ENCODE results near the gene SOD3.

SOD3 gene

GRCh38 chr4:24805067-24805466 lies 9.7 kb downstream of the SOD3 start:
- DNase-seq = no peak

GRCh38 chr4:24805566-24805965 lies 10.2 kb downstream of the SOD3 start:
- DNase-seq = no peak

GRCh38 chr4:24806206-24806990 lies 11.0 kb downstream of the SOD3 start:
- DNase-seq = no peak

GRCh38 chr4:24807611-24808010 lies 12.2 kb downstream of the SOD3 start:
- DNase-seq = no peak

GRCh38 chr4:24808261-24808660 lies 12.9 kb downstream of the SOD3 start:
- DNase-seq = no peak

GRCh38 chr4:24808955-24809354 lies 13.6 kb downstream of the SOD3 start:
- DNase-seq = no peak

GRCh38 chr4:24809376-24809775 lies 14.0 kb downstream of the SOD3 start:
- DNase-seq = no peak

GRCh38 chr4:24809815-24810405 lies 14.5 kb downstream of the SOD3 start:
- no peak for DNase-seq

- no peak for DNase-seq
These were observed 15.7 kb downstream of the SOD3 start for GRCh38 chr4:24810871-24811631.

- DNase-seq = no peak
These were observed 18.4 kb downstream of the SOD3 start for GRCh38 chr4:24813732-24814131.

GRCh38 chr4:24816797-24817196 lies 21.4 kb downstream of the SOD3 start:
- DNase-seq = no peak

GRCh38 chr4:24820541-24820940 lies 25.2 kb downstream of the SOD3 start:
- no peak for DNase-seq

- no peak for DNase-seq
These were observed 29.3 kb downstream of the SOD3 start for GRCh38 chr4:24824720-24825119.

GRCh38 chr4:24831637-24832036 lies 36.3 kb downstream of the SOD3 start:
- DNase-seq = no peak

GRCh38 chr4:24835696-24836095 lies 40.3 kb downstream of the SOD3 start:
- no peak for DNase-seq

- no peak for DNase-seq
These were observed 41.4 kb downstream of the SOD3 start for GRCh38 chr4:24836661-24837242.

GRCh38 chr4:24837336-24837735 lies 42.0 kb downstream of the SOD3 start:
- DNase-seq = no peak

GRCh38 chr4:24837781-24838180 lies 42.4 kb downstream of the SOD3 start:
- DNase-seq = no peak

GRCh38 chr4:24840362-24840761 lies 45.0 kb downstream of the SOD3 start:
- DNase-seq = no peak

- DNase-seq = no peak
These were observed 45.6 kb downstream of the SOD3 start for GRCh38 chr4:24840826-24841543.

- no peak for DNase-seq
These were observed 47.0 kb downstream of the SOD3 start for GRCh38 chr4:24842356-24842755.

GRCh38 chr4:24843096-24843495 lies 47.7 kb downstream of the SOD3 start:
- no peak for DNase-seq

- DNase-seq = no peak
These were observed 49.8 kb downstream of the SOD3 start for GRCh38 chr4:24845132-24845531.

Measured in activated T-cell treated with anti-CD3 and anti-CD28 coated beads for 4 hours (primary cell).